Measurements from ENCODE around the gene TMEM98.
"Not testable (repeated sequence)": the region's sequence is repeated elsewhere in the genome, so short reads cannot be mapped to it uniquely, and the experiment has no call there.

Gene TMEM98

DNA sequence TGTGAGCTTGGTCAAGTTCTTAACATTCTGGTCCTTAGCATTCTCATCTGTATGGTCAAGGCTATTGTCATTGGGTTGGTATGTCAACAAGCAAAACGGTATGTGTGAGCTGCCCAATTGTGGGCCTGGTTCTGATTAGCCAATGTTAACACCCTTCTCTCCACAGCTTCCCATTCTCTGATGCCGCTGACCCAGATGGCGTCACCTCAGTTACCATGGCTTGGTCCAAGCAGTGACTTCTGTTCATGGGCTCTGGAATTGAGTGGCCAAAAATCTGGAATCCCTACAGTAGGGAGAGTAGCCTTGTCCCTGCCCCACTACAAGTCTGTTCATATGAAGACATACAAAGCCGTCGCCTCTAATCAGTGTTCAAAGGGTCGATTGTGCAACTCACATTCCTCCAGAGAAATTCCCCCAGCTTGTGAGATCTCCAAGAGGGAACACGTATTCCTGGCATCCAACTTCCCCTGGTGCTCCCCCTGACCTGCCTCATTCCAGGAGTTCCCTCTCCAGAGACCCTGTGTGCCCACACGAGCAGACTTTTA is 15.8 kb downstream of the TMEM98 start:
- DNase-seq = no peak

DNA sequence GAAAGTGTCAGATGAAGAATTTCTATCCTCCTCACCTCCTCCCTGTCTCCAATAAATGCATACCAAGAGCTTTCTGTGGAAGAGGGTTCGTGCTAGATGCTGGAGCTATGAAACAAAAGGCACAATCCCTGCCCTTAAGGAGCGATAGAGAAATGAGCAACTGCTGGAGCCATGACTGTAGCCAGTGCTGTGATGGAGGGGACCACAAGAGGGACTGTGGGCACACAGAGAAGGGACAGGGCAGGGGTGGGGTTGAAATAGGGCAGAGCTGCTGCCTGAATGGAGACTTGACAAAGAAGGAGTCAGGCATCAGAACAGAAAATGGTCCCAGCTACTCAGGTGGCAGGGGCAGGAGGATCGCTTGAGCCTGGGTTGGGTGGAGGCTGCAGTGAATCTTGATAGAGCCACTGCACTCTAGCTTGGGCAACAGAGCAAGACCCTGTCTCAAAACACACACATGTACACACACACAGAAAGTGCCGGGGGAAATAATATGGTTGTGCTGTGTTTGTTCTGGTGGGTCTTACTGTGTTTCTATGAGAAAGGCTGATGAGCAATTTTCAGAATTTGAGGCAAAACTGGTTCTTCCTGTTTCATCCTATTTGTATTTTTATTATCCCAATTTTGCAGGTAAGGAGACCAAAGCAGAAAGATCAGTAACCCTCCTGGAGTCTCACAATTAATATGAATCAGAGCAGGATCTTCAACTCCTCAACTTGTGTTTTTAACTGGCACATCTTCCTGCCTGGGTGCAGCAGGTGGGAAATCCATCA is 16.5 kb downstream of the TMEM98 start:
- no peak for DNase-seq

DNA sequence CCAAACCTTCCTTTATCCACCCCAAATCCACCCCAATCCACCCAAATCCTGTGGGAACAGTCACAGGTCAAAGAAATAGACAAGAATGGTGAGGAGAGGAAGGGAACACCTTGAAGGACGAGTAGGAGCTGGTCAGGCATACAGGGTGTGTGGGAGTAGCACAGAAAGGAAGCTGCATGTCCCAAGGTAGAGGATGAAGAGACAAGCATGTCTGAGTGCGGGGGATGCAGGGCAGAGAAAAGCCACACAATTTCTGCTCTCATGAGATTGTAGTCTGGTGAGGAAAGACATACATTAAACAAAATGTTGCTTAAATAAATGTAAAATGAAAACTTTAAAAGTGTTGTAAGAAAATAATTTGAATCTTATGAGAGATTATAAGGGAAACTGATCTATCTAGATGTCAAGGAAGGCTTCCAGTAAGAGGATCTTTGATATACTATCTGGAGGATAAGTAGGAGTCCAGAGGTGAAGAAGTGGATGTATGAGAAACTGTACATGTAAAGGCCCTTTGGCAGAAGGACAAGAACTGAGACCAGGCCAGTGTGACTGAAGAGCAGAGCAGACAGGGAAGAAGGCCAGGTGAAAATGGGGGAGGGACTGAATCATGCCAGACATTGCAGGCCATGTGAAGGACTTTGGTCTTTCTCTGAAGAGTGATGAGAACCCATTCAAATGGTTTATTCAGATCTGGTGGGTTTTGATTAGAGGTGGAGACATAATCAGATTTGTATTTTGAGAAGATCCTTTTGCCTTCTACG is 18.6 kb downstream of the TMEM98 start:
- DNase-seq = no peak

DNA sequence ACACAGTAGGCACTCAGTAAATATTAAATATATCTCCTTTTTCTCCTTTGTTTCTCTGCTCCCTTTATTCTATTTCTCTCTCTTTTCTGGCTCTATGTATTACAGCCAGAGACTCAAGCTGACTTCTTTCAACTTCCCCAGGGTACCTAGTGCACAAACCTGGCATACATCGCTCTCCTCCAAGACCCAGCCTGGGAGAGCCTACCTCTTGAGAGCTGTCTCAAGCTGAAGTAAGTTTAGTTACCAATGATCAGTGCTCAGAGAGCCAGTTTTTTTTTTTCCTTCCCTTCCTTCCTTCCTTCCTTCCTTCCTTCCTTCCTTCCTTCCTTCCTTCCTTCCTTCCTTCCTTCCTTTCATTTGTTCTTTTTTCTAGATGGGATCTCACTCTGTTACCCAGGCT is 19.8 kb downstream of the TMEM98 start:
- no peak for DNase-seq

DNA sequence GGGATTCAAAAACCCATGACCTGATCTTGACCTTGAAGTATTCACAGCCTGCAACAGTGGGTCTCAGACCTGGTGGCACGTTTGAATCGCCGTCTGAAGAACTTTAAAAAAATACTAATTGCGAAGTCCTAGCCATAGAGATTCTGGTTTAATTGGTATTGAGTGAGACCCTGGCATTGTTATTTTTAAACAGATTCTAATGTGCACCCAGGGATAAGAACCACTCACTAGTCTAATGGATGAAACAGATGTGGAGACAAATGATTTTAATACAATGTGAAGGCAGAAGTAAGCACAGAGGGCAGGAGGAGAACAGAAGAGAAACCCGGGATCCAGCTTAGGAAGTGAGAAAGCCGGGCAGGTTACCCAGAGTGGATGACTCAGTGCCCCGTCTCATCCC is 21.2 kb downstream of the TMEM98 start:
- DNase-seq = no peak

DNA sequence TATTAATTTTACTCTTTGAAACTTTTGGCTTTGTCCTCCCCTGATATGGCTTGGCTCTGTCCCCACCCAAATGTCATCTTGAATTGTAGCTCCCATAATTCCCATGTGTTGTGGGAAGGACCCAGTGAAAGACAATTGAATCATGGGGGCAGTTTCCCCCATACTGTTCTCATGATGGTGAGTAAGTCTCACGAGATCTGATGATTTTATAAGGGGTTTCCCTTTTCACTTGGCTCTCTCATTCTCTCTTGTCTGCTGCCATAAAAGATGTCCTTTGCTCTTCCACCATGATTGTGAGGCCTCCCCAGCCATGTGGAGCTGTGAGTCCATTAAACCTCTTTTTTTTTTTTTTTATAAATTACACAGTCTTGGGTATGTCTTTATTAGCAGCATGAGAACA is 24.5 kb downstream of the TMEM98 start:
- DNase-seq = not testable (repeated sequence)

GRCh38 chr17:32953045-32953444 is 25.1 kb downstream of the TMEM98 start:
- DNase-seq = no peak

- DNase-seq = no peak
Observed at GRCh38 chr17:32953857-32954256, 25.9 kb downstream of the TMEM98 start.

DNA sequence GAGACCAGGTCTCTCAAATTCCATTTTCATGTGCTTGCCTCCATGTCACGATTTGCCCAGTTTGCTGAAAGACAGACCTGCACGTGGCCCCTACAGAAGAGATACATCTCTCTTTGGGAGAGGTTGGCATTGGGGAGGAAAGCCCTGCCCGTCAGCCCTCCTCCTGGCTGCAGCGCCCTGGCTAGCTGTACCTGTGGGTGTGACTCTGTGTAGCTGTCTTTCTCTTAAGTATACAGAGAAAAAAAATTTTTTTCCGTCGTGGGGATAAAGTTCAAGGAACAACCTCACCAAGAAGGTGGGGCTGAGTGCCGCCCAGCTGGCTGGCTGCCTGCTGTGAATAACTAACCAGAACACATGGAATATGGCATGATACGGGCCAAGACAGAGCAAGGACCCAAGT is 26.5 kb downstream of the TMEM98 start:
- DNase-seq = no peak

- DNase-seq = no peak
Observed at GRCh38 chr17:32955155-32955554, 27.2 kb downstream of the TMEM98 start.

GRCh38 chr17:32956240-32956970 is 28.5 kb downstream of the TMEM98 start:
- DNase-seq = no peak

GRCh38 chr17:32958418-32958817 is 30.5 kb downstream of the TMEM98 start:
- no peak for DNase-seq

DNA sequence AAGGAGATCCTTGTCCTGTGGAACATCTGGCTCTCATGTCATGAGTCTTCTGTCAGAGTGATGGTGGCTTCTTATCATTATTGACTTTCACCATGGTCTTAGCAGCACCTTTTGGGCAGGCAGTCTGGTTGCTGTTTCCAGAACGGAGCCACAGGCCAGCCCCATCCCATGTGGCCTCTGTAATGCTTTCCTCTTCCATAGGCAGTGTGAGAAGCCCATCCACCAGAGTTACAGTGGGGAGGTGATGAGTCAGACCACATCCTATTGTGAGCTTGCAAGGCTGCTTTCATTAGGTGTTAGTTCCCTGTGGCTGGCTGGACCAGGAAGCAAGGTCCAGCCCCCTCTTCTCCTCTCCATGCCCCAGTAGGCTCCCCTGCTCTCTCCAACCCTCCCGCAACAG is 32.9 kb downstream of the TMEM98 start:
- no peak for DNase-seq

- no peak for DNase-seq
Observed at GRCh38 chr17:32962320-32962711, 34.4 kb downstream of the TMEM98 start.

GRCh38 chr17:32964541-32964940 is 36.6 kb downstream of the TMEM98 start:
- DNase-seq = no peak

- not testable (repeated sequence) for DNase-seq
Observed at GRCh38 chr17:32969231-32969630, 41.3 kb downstream of the TMEM98 start.

- DNase-seq = no peak
Observed at GRCh38 chr17:32970281-32970680, 42.3 kb downstream of the TMEM98 start.

GRCh38 chr17:32971171-32971570 is 43.2 kb downstream of the TMEM98 start:
- no peak for DNase-seq

- no peak for DNase-seq
Observed at GRCh38 chr17:32976131-32976530, 48.2 kb downstream of the TMEM98 start.

DNA sequence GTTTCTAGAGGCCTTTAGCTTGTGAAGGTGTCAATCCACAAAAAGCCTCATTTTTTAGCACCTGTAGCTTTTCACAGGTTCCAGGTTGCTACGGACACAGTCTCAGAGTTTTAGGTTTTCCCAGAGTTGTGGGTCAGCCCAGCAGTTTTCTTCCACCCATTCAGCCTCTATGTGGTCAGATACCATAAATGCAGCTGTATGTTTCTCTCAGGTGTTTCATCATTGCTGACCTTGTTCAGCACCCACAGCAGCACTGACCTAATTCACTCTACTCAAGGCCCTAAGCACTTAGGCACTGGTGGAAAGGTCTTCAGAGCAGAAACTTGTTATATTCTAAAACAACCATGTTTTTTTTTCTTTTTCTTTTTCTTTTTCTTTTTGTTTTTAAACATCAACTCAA is 48.7 kb downstream of the TMEM98 start:
- no peak for DNase-seq

GRCh38 chr17:32980230-32980629 is 52.3 kb downstream of the TMEM98 start:
- DNase-seq = no peak

DNA sequence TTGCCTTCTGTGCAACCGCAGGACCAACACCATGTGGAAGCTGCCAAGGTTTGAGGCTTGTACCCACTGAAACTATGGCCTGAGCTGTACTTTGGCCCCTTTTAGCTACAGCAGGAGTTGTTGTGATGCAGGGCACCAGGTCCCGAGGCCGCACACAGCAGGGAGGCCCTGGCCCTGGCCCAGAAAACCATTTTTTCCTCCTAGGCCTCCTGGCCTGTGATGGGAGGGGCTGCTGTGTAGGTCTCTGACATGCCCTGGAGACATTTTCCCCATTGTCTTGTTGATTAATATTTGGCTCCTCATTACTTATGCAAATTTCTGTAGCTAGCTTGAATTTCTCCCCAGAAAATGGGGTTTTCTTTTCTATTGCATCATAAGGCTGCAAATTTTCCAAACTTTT is 53.7 kb downstream of the TMEM98 start:
- not testable (repeated sequence) for DNase-seq

GRCh38 chr17:32985050-32985756 is 57.2 kb downstream of the TMEM98 start:
- DNase-seq = no peak

All from CD4-positive, alpha-beta T cell treated with Interleukin-15 for 1 hour (primary cell).